ENCODE data around the gene HEXD.
A peak's percentile ranks its signal among the peaks of the same experiment; 100 is the strongest.

Gene HEXD

DNA sequence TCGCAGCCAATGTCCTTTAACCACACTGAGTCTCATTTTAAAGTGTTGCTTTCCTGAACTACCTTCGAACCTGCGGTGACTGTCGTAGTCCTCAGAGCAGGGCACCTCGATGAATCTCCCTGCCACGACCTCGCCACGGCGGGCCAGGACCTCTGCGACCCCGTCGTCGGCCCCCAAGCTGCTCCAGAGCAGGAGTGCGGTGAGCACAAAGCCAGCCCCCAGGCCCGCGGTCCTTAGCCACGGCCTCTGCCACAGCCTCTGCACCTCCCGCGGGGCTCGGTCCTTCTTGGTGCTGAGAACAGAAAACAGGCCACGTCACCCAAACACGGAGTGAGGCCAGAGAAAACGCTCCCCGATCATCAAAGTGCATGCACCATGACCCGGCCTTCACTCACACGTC is 2.8 kb upstream of the HEXD start:
- no peak for DNase-seq (ENCODE audit: low spot score)

DNA sequence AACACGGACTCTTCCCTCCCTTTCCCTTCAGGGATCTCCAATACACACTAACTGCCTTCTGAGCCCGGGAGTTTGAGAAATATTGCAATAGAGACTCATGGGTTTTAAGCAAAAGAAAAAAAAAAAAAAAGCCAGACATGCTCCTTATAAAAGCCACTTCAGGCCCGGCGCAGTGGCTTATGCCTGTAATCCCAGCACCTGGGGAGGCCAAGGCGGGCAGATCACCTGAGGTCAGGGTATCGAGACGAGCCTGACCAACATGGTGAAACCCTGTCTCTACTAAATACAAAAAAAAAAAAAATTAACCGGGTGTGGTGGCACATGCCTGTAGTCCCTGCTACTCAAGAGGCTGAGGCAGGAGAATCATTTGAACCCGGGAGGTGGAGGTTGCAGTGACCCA is 2.4 kb upstream of the HEXD start:
- no peak for DNase-seq (ENCODE audit: low spot score)

DNA sequence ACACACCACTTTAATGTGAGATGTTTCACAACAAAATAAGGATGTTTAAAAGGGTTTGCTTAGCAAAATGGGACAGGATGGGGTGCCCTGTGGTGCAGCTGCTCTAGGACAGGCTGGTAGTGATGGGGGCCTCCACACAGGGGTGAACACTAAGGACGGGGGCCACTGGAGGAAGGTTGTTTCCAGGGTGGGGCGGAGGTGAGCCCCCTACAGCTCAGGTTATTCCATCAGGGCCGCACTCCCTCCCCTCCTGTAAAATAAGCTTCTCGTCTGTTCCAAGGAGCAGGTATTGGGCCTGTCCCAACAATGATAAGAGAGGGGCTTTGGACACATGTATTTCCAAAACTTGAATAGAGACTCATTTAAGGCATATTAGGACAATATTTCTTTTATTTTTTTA is 1.9 kb upstream of the HEXD start:
- no peak for DNase-seq (ENCODE audit: low spot score)

DNA sequence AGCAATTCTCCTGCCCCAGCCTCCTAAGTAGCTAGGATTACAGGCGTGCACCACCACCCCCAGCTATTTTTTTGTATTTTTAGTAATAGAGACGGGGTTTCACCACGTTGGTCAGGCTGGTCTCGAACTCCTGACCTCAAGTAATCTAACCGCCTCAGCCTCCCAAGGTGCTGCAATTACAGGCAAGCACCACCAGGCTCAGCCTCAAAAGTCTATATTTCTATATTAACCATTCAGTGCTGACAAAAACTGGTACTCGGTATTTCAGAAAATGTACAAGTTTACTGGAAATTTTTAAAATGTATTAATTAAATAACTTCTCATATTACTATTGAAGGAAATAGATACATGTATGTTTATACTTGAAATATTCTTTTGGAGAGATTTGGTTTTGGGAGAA is 1.4 kb upstream of the HEXD start:
- DNase-seq (ENCODE audit: low spot score): no peak

DNA sequence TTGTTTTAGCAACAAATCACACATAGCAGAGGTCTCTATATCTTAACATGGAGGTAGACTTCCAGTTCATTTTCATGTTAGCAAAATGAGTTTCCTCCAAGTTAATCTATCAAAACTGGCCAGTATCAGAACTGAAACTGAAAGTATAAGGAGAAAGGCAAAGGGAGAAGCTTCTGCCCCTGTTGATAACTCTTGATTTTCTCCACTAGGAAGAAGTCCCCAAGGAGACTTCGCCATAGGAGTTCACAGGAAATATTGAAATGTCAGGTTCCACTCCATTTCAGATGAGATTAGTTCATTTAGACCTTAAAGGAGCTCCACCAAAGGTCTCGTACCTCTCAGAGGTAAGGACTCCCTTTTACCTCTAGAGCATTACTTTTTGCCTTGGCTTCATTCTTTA is 1.4 kb downstream of the HEXD start:
- no peak for DNase-seq (ENCODE audit: low spot score)

DNA sequence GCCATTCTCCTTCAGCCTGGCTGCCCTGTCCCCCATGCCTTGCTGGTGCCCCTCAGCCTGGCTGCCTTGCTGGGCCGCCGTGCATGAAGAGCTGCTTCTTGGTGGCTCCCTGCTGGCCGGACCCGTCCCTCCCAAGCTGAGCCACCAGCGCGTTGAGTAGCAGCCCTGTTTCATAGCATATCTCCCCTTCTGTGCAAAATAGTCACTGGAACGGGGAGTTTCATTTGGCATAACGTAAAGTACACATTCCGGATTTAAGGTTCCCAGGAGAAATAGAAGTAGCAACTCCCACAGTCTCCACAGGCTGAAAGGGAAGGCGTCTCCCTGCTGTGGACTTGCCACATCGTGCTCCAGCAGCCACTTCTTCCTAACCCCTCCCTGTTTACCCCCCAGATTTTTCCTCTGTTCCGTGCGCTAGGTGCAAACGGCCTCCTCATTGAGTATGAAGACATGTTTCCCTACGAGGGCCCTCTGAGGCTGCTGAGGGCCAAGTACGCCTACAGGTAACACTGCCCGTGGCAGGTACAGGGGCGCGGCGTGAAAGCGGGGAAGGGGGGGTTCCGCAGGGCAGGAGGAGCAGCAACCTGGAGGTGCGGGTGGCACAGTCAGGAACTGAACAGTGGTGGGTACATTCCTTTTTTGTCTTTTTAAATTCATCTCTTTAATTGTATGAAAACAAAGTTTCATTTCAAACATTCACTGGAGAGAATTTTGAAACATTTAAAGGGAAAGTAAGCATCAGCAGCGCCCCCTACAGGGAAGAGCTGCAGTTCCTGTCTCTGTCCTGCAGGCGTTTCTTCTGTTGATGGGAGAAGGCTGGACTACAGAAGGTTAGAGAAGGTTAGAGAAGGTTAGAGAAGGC is 6.1 kb downstream of the HEXD start:
- DNase-seq (ENCODE audit: low spot score): peak; percentile 61

DNA sequence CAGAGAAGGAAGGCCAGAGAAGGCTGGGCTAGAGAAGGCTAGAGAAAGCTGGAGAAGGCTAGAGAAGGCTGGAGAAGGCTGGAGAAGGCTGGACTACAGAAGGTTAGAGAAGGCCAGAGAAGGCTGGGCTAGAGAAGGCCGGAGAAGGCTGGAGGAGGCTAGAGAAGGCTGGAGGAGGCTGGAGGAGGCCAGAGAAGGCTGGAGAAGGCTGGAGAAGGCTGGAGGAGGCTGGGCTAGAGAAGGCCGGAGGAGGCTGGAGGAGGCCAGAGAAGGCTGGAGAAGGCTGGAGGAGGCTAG is 6.7 kb downstream of the HEXD start:
- DNase-seq (ENCODE audit: low spot score): no peak

DNA sequence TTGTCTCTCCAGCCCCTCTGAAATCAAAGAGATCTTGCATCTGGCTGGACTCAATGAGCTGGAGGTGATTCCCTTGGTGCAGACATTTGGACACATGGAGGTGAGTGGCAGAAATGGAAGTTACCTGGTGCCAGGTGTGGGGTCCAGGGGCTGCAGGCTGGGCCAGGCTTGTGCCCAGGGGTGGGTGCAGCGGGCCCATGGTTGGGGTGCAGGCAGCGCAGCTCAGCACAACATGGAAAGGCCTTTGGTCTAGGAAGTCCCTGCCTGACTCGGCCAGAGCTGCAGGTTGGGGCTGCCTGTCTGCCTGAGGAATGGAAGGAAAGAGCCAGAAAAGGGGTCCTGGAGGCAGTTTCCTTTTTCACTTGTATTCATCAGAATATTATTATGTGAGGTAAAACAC is 10.4 kb downstream of the HEXD start:
- no peak for DNase-seq (ENCODE audit: low spot score)

DNA sequence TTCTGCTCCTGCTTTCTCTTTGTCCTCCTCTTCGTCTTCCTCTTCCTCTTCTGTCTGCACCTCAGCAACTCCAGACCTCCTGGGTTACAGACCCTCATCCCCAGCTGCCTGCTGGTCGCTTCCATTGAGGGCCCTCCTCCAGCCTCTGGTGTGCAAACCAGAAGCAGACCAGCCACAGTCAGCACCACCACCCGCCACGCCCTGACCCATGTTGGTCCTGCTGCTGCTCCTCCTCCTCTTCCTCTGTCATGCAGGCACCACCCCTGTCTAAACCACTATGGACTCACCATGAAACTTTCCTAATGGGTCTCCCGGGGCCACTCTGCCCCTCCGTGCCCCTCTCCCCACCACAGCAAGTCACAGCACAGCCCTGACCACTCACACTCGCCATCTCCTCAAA is 11.7 kb downstream of the HEXD start:
- DNase-seq (ENCODE audit: low spot score): no peak

DNA sequence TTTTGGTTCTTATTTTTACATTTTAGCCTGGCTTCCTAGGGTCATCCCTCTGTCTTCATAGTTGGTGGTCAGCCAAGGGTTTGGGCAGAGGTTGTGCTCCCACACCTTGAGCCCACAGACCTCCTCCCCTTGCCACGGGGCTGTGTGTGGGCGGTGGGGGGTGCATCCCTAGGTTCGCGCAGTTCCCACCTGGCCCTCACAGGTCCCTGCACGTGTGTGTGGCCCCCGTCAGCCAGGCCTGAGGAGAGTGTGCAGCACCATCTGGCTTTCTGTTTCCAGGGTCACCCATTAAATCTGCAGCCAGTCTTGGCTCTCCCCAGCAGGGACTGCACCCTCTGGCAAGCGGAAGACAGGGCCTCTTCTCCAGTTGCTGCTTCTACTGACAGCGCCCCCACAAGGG is 13.9 kb downstream of the HEXD start:
- no peak for DNase-seq (ENCODE audit: low spot score)

DNA sequence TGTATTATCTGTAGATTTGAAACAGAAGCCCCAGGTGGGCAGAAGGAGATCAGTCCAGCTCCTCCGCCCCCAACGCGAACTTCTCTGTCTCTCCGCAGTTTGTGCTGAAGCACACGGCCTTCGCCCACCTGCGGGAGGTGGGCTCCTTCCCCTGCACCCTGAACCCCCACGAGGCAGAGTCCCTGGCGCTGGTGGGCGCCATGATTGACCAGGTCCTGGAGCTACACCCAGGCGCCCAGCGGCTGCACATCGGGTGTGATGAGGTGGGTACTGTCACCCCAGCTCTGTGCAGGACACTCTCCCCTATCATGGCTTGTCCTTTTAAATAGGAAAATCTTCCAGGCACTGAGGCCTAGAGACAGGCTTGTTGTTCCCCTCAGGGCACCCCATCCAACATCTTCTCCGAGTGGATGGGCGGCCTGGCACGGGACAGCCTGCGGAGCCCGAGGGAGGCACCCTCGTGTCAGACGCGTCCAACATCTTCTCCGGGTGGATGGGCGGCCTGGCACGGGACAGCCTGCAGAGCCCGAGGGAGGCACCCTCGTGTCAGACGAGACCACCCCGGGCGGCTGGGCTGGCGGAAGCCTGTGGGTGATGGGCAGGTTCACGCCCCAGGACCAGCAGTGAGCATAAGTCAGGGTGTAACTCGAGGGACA is 15.5 kb downstream of the HEXD start:
- DNase-seq (ENCODE audit: low spot score): no peak

DNA sequence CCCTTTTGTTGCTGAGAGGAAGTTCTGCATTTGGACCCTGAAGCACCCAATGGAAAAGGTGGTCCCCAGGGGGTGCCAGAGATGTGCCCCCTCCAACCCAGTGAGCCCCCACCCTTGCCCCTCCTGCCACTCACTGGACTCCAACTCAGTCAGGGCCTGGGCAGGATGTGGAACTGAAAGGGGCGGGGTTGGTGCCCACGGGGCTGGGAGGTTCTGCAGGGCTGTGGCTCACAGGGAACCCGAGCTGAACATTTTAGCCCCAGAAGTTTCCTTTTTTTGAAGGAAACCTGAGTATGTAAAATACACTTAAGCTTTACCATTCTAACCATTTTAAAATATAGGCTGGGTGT is 16.0 kb downstream of the HEXD start:
- DNase-seq (ENCODE audit: low spot score): no peak

DNA sequence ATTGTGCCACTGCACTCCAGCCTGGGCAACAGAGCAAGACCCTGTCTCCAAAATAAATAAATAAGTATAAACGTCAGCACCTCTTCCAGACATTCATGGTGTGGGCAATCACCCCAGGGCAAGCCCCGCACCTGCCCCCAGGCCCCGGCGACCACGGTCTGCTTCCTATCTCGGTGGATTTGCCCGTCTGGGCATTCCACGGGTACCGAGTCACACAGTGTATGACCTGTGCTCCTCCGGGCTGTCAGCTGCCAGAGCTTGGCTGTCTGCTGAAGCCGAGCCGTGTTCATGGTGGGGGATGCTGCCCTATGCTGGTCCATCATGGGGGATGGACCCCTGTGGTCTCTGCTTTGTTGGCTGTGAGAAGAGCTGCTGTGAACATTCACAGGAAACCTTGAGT is 17.0 kb downstream of the HEXD start:
- DNase-seq (ENCODE audit: low spot score): no peak

DNA sequence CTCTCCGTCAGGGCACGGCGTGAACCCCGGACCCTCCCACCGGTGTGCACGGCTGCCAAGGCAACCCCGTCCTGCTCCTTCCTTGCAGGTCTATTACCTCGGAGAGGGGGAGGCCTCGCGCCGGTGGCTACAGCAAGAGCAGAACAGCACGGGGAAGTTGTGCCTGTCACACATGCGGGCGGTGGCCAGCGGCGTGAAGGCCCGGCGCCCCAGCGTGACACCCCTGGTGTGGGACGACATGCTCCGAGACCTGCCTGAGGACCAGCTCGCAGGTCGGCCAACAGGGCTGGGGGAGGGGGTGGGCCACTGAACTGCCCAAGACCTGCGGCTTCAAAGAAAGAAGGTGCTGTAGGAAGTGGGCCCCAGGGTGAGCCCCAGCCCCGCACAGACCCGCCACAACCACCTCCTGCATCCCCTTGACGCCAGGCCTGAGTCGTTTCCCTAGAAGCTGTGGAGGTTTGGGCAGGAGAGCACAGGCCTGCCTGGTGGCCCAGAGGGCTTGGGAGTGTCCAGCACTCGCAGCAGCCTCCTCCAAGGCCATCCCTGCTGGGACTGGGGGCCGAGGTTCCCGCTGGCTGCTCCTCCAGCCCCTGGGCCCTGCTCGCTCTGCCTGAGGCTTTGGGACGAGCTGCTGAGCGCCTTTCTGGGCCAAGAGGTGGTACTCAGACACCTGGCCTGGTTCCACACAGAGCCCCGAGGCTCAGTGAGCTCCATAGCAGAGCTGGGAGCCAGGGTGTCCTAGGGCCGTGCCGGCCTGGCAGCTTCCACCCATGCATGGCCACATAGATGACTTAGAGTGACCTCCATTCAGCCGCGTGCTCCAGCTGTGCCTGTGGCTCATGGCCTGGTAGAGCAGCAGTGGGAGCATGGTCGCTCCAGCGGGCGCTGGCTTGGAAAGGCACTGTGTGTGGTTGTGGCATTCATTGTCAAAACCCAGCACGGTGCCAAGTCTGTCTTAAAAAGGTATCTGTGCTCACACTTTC is 17.7 kb downstream of the HEXD start:
- no peak for DNase-seq (ENCODE audit: low spot score)

DNA sequence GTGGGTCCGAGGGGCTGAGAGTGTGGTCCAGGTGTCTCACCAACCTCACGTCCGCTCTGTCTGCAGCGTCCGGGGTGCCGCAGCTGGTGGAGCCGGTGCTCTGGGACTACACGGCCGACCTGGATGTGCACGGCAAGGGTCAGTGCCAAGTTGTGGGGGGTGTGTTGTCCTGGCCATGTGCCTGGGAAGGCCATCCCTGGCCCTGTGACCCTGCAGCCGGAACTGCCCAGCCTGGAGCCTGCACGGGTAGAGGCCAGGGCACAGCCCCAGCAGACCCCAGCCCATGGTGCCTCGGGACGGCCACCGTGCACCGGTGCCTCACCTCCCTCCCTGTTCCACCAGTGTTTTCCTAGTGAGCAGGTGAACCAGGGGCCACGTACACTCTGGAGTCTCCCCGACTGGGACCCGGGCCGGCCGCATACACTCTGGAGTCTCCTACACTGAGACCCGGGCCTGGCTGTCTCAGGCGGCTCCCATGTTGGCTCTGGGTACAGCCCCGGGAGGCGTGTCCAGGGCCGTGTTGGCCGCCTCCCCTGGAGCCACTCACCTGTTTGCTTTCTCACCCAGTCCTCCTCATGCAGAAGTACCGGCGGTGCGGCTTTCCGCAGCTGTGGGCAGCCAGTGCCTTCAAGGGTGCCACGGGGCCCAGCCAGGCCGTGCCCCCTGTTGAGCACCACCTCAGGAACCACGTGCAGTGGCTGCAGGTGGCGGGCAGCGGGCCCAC is 18.6 kb downstream of the HEXD start:
- DNase-seq (ENCODE audit: low spot score): no peak

DNA sequence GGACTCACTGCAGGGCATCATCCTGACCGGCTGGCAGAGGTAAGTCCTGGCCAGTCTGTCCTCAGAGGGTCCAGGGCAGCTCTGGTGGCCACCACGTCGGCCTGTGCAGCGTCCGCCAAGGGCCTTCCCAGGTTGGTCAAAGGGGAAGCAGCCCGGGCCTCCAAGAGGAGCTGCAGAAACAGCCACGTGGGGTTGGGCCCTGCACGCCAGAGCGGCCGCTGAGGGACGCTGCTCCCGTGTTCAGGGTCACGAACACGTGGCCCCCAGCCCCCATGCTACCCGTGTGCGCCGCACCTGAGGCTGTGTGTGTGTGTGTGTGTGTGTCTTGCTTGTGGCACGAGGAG is 19.1 kb downstream of the HEXD start:
- DNase-seq (ENCODE audit: low spot score): no peak

DNA sequence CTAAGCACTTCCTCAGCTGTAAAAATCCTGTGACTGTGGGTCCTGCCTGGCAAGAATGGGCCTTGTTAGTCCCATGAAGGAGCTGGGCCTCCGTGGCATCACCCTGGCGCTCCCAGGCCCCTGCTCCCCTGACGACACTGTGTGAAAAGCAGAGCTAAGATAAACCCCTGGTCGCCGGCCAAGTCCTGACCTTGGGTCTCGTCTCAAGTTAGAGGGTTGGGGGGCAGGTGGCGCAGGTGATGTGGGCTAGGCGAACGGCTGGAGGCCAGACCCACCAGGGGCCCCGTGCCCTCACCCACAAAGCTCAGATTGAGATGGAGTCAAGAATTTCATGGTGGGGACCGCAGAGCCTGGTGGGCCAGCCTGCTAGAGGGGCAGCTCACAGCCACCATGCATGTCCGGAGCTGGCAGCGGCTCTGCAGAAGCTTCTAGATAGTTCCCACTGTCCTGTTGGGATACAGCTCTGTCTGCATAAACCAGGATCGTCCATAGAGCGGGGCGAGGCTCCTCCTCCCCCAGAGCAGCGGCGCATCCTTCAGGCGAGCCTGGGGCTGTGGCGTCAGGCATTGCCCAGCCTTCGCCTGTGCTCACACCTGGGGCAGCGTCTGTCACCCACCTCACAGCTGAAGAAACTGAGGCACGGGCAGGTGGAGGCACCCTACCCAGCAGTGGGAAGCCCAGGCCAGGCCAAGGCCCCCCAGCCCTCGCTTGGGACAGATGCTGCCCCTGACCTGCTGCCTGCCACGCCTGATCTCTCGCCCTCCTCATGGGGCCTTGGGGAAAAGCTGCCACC is 20.4 kb downstream of the HEXD start:
- no peak for DNase-seq (ENCODE audit: low spot score)

DNA sequence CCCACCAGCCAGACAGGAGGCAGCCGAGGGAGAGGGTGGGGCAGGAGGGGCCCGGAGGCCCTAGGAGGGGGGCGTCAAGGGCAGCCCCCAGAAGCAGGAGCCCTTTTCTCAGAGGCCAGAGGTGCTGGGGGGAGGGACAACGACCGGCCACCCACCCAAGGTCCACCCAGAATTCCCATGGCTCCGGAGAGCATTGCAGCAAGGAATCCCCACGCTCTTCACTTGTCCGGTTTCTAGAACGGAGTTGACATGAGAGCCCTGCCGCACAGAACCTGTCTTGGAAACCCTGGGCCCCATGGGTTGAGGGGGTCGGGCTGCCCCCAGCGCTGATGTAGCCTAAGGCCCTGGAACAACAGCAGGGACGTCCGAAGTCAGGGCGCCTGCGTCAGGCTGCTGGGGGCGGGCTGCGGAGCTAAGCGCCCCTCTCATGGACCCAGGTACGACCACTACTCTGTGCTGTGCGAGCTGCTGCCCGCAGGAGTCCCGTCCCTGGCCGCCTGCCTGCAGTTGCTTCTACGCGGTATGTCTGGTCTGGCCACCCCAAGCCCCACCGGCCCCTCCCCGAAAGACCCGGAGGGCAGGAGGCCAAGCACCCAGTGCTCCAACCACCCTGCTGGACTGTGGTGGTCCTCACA is 21.2 kb downstream of the HEXD start:
- no peak for DNase-seq (ENCODE audit: low spot score)

DNA sequence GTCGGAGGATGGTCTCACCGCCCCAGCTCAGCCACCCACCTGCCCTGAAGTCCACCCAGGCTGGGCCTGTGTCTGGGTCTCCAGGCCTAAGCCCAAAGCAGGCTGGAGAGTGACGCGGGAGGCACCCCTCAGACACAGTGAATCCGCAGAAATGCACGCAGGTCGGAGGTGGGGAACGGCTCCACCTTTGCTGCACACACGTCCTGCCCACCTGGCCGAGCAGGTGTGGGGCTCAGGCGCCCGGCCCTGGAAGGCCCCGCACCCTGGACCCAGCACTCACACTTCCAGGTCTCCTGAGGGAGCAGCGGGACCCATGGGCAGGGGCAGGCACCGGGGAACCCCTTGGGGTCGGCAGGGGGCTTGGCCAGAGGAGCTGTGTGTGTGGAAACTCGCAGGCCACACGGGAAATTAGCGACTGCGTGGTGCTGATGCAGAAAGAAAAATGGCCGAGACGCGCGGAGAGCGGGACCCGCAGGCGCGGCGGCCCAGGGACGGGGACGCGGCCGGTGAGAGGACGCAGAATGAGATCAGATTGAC is 21.8 kb downstream of the HEXD start:
- no peak for DNase-seq (ENCODE audit: low spot score)

DNA sequence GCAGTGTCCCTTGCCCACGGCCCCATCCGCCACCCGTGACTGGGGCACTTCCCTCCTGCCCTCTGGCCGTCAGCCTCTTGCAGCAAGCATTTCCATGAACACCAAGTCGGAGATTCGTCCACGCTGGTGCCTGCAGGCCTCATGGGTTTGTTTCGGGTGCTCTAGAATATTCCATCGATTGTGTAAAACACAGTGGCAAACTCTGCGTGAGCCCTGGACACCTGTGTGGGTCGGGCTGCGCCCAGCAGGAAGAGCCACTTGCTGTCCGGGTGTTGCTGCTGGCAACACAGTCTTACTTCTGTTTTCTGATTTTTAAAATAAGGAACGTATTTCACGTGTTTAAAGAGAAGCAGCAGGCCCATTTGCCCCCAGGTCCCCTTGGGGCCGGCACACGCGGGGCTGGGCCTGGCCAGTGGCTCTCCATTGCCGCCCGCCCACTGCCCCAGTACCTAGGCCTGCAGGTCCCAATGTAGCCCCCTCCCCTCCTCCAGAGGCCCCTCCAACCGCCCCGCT is 22.4 kb downstream of the HEXD start:
- DNase-seq (ENCODE audit: low spot score): no peak

All from AG08395 (cell line).